ENCODE results near the gene C4orf50.

- no peak for TF ChIP-seq AHDC1 (CRISPR knock-in tag; IDR thresholded peaks at IDR 0.05; ENCODE audit: borderline replicate concordance)
- TF ChIP-seq EZH2 (conservative IDR thresholded peaks at IDR 0.05; ENCODE audit: low read depth, low read length) = no peak
- TF ChIP-seq TBL1XR1 (IDR thresholded peaks at IDR 0.05; ENCODE audit: borderline replicate concordance, low read length, partially characterized antibody) = no peak
- no peak for TF ChIP-seq CHD4 (IDR thresholded peaks at IDR 0.05; ENCODE audit: borderline replicate concordance, low read length)
- no peak for TF ChIP-seq RNF219 (CRISPR knock-in tag; IDR thresholded peaks at IDR 0.05)
- no peak for TF ChIP-seq KAT8 (CRISPR knock-in tag; IDR thresholded peaks at IDR 0.05)
- no peak for TF ChIP-seq ZBTB8A (CRISPR knock-in tag; IDR thresholded peaks at IDR 0.05; ENCODE audit: borderline replicate concordance, low read depth)
Observed at GRCh38 chr4:6030679-6031078, 12.4 kb upstream of the C4orf50 start.

Data from HepG2 (cell line).